AG20443 (cell line): ENCODE results near the gene SACM1L.
"Not testable (repeated sequence)": the region's sequence is repeated elsewhere in the genome, so short reads cannot be mapped to it uniquely, and the experiment has no call there.

Source experiments
- DNase-seq: peaks from one replicate; pipeline ENCODE4 v3.0.0; 2012; ENCODE audit warnings: low spot score, mixed read lengths

SACM1L gene

GRCh38 chr3:45746165-45746776 lies 57.1 kb downstream of the SACM1L start:
- no peak for DNase-seq

GRCh38 chr3:45746777-45747622 lies 57.8 kb downstream of the SACM1L start:
- DNase-seq: no peak

GRCh38 chr3:45748068-45748467 lies 58.9 kb downstream of the SACM1L start:
- DNase-seq: no peak

- DNase-seq: not testable (repeated sequence)
These were observed 59.9 kb downstream of the SACM1L start for GRCh38 chr3:45749036-45749600.

- DNase-seq: no peak
These were observed 60.7 kb downstream of the SACM1L start for GRCh38 chr3:45749880-45750279.

- no peak for DNase-seq
These were observed 62.5 kb downstream of the SACM1L start for GRCh38 chr3:45751537-45752242.

- DNase-seq: no peak
These were observed 63.9 kb downstream of the SACM1L start for GRCh38 chr3:45753095-45753494.

GRCh38 chr3:45754461-45754860 lies 65.3 kb downstream of the SACM1L start:
- DNase-seq: no peak

- no peak for DNase-seq
These were observed 66.9 kb downstream of the SACM1L start for GRCh38 chr3:45756055-45756454.

- DNase-seq: not testable (repeated sequence)
These were observed 67.9 kb downstream of the SACM1L start for GRCh38 chr3:45757141-45757540.

GRCh38 chr3:45758871-45759270 lies 69.7 kb downstream of the SACM1L start:
- peak; percentile 7 for DNase-seq

- no peak for DNase-seq
These were observed 70.7 kb downstream of the SACM1L start for GRCh38 chr3:45759851-45760250.

GRCh38 chr3:45760878-45761711 lies 71.9 kb downstream of the SACM1L start:
- DNase-seq: peak; percentile 91

- DNase-seq: peak; percentile 11
These were observed 72.6 kb downstream of the SACM1L start for GRCh38 chr3:45761831-45762230.

- DNase-seq: peak; percentile 9
These were observed 73.6 kb downstream of the SACM1L start for GRCh38 chr3:45762647-45763302.

GRCh38 chr3:45763303-45763675 lies 74.1 kb downstream of the SACM1L start:
- peak; percentile 7 for DNase-seq

GRCh38 chr3:45765266-45765851 lies 76.2 kb downstream of the SACM1L start:
- DNase-seq: peak; percentile 4

GRCh38 chr3:45765958-45766357 lies 76.8 kb downstream of the SACM1L start:
- peak; percentile 2 for DNase-seq

- DNase-seq: no peak
These were observed 82.1 kb downstream of the SACM1L start for GRCh38 chr3:45771166-45771775.

GRCh38 chr3:45771831-45772230 lies 82.6 kb downstream of the SACM1L start:
- DNase-seq: no peak
